Measurements from ENCODE around the gene CFAP74.

CFAP74 gene

DNA sequence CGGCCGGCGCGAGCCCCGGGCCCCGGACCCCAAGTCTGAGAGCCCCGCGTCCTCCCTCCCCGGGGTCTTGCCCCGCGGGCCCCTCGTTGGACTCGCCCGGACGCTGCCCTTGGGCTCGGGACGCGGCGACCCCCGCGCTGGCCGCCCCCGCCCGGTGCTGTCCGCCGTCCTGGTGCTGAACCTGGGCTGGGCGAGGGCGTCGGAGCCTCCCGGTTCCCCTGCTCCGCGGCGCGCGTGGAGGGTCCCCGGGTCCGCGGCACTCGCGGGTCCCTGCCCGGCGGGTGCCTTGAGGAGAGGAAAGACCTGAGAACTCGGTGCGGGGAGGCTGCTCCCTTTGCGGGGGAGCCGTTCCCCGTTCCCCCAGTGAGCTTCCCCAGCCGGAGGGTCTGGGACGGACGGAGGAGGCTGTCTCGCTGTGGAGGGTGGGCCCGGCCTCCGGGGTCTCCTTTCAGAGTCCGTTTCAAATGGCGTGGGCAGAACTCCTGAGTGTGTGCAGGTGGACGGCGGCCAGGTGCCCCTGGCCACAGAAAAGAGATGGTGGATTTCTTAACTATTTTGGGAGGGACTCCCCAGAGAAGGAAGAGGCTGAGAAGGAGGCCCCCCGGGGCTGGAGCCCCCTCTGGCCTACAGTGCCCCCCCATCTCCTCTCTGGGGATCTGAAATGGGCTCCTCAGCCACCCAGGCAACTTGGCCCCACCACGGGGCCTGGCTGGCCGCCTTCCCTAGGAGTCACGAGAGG is 16.2 kb upstream of the CFAP74 start:
- peak overlapping the region; percentile 59 for H3K4me3 ChIP-seq

DNA sequence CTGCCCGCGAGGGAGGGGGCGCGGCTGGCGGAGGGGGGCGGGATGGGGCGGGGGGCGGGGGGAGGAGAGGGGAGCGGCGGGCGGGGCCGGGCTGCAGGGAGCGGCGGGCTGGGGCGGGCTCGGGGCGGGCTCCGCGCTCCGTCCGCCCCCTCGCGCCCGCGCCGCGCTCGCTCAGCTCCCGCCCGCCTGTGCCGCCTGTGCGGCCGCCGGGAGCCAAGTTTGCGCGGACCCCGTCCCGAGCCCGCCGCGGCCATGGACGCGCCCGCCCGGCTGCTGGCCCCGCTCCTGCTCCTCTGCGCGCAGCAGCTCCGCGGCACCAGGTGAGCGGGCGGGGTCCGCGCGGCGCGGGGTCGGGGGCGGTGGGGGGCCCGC is 15.6 kb upstream of the CFAP74 start, which contains the start of gene GABRD:
Gene GABRD (plus strand): TSS at position 174 of the 372 bp plus-strand sequence. CDS start 79 bp downstream, at position 253.
- no peak for DNase-seq (ENCODE audit: low spot score)
- Histone ChIP-seq H3K4me3 (peak within 1 kb of the TSS; percentile 59), H3K27ac (no peak within 1 kb of the TSS)
- TF ChIP-seq, protein P1, sequence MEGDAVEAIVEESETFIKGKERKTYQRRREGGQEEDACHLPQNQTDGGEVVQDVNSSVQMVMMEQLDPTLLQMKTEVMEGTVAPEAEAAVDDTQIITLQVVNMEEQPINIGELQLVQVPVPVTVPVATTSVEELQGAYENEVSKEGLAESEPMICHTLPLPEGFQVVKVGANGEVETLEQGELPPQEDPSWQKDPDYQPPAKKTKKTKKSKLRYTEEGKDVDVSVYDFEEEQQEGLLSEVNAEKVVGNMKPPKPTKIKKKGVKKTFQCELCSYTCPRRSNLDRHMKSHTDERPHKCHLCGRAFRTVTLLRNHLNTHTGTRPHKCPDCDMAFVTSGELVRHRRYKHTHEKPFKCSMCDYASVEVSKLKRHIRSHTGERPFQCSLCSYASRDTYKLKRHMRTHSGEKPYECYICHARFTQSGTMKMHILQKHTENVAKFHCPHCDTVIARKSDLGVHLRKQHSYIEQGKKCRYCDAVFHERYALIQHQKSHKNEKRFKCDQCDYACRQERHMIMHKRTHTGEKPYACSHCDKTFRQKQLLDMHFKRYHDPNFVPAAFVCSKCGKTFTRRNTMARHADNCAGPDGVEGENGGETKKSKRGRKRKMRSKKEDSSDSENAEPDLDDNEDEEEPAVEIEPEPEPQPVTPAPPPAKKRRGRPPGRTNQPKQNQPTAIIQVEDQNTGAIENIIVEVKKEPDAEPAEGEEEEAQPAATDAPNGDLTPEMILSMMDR (IDR thresholded peaks at IDR 0.05), result no peak

More for the DNA sequence above, 16.2 kb upstream of the CFAP74 start:
- no peak for DNase-seq (ENCODE audit: low spot score)
- no peak overlapping the region for H3K27ac ChIP-seq
- TF ChIP-seq, protein P1 (IDR thresholded peaks at IDR 0.05), result no peak

DNA sequence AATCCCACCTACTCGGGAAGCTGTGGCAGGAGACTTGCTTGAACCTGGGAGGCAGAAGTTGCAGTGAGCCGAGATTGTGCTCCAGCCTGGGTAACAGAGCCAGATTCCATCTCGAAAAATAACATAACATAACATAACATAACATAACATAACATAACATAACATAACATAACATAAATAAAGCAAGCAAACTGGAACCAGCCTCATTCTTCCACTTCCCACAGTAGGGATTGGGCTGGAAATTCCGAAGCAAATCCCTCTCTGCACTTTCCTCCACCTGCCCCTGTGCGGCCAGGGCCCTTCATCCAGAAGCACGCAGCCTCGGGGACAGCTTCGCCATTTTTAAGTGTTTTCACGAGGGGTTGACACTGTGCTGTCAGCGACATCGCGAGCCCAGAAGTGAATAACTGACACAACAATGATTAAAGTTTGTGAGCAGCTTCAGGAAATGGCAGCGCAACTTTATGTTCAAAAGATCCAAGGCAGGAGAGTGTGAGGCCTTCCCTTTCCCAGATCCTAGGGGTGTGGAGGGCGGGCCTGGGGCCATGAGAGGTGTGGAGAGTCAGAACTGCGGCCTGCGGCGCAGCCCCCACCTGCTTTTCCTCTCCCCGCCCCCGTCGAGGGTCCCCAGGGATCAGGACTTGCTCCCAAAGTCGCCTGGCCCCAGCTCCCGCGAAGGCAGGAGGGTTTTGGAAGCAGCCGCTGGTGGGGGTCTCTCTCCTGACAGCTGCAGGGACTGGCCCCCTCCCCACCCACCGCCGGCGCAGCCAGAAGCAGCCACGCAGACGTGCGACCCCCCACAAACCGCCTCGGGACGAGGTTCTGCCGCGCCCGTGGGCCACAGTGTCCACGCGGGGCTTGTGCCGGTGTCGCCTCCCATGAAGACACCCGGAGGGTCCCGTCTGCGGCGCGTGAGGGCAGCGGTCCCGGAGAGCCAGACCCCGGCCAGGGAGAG is 14.9 kb upstream of the CFAP74 start:
- TF ChIP-seq, protein P1 (IDR thresholded peaks at IDR 0.05), result no peak
- H3K4me3 ChIP-seq, result no peak overlapping the region
- no peak for DNase-seq (ENCODE audit: low spot score)
- H3K27ac ChIP-seq, result no peak overlapping the region

DNA sequence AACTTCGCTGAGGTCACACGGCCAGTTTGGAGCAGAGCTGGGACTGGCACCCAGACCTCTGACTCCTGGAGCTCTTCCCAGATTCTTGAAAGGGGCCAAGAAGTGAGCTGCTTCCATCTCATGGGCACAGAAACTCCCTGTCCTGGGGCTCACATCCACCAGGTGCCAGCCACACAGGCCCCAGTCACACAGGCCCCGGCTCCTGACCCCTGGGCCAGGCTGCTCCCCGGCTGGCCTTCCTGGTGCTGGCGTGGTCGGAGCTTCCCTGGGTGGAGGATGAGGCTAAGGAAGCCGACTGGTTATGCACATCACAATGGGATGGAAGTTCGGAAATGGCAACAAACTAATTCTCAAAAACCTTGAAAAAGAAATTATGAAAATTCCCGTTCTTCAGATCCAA is 12.5 kb upstream of the CFAP74 start:
- H3K27ac ChIP-seq, result no peak overlapping the region
- TF ChIP-seq, protein P1 (IDR thresholded peaks at IDR 0.05), result no peak
- DNase-seq (ENCODE audit: low spot score), result no peak
- H3K4me3 ChIP-seq, result no peak overlapping the region

DNA sequence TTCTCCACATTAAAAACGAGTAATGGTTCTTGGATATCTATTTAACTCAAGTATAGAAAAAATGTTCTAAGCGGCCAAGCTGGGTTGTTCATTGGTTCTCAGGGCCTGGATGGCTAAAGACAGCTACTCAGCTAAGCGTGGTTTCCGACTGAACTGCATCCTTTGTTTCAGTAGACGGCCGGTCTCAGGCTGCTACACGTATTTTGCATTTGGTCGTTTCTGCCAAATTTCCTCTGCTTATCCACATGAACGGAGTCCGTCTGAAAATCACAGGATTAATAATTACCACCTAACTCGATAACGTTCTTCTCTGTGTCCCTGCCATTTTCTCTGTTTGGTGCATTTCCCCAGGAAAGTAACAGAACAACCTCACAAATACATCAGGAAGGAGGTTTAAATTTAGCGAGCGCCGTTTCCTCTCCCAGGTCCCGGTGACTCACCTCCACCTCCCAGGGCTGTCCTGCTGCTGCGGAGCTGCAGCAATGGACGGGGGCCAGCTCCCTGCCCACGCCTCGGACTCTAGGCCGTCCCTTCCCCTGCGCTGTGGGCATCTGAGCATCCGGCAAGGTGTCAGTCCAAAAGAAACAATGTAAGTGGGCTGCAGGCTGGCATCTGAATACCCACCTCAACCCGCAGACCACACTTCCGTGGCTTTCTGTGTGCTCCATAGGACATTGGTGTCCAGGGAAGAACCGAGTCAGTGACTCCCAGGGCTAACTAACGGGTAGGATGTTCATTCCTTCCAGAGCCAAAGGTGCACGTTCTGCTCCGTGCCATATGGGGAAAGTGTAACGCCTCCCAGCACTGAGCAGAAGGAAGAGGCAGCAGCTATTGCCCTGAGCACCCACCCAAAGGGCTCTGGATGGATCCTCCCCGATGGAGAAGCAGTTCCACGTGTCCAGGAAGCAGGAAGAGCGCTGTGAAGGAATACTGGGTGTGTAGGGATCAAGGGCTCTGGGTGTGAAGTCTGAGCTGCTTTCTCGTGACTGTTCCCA is 11.5 kb upstream of the CFAP74 start:
- no peak for DNase-seq (ENCODE audit: low spot score)
- TF ChIP-seq, protein P1 (IDR thresholded peaks at IDR 0.05), result no peak
- no peak overlapping the region for H3K27ac ChIP-seq
- H3K4me3 ChIP-seq, result no peak overlapping the region

DNA sequence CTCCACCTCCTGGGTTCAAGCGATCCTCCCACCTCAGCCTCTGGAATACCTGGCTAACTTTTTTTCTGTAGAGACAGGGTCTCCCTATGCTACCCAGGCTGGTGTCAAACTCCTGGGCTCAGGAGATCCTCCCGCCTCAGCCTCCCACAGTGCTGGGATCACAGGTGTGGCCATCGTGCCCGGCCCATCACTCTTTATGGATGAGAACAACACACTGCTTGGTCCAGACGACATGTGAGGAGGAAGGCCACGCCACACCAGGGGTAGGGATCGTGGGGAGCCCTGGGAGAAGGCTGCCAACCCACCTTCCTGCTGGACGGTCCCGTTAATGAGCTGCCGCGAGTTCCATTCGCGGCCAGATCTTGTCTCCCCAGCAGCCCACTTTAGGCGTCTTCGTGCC is 10.6 kb upstream of the CFAP74 start:
- no peak for DNase-seq (ENCODE audit: low spot score)
- H3K4me3 ChIP-seq, result no peak overlapping the region

More for the DNA sequence above, 10.6 kb upstream of the CFAP74 start:
- TF ChIP-seq, protein P1 (IDR thresholded peaks at IDR 0.05), result no peak
- H3K27ac ChIP-seq, result no peak overlapping the region

Data from coronary artery (tissue), 2 donors.